ENCODE results near the gene RTN4R. TPM values are rescaled to one million over a fixed set of nuclear protein-coding genes. Genes with fewer than 3 reads are reported as not detected.
A peak's percentile ranks its signal among the peaks of the same experiment; 100 is the strongest.

The RTN4R gene
- total RNA-seq, 2 experiments from 2014 or later = 2.8 to 3.7 TPM

DNA sequence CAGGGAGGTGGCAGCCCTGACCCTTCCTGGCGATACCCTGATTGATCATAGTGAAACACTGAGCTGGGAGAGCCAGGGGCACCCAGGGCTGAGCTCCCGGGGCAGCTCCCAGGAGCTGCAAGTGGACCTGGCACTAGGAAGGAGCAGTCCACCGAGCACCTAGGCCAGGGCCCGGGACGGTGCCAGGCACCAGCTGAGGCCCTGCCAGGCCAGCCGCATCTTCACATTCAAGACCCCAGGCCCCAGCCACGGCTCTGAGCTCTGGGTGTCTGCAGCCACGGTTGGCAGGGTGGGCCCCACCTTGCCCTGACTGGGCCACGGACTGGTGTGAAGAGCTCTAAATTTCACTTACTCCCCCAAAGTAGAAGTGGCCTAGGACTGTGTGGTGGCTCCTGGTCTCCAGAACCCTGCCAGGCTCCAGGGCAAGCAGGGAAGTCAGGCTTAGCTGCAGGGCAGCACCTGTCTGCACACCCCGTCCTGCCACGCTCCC is 58.3 kb downstream of the RTN4R start:
- Mint-ChIP-seq H3K36me3 (ENCODE audit: low read depth) (peaks cover 2% of the 10 kb centered on the region), H3K4me3 (no peak overlapping the region), H3K4me1 (ENCODE audit: low read depth) (peaks cover 28% of the 10 kb centered on the region), H3K27ac (no peak overlapping the region), H3K27me3 (no peaks in the 10 kb centered on the region), H3K9me3 (no peaks in the 10 kb centered on the region)
- TF ChIP-seq, protein P1, sequence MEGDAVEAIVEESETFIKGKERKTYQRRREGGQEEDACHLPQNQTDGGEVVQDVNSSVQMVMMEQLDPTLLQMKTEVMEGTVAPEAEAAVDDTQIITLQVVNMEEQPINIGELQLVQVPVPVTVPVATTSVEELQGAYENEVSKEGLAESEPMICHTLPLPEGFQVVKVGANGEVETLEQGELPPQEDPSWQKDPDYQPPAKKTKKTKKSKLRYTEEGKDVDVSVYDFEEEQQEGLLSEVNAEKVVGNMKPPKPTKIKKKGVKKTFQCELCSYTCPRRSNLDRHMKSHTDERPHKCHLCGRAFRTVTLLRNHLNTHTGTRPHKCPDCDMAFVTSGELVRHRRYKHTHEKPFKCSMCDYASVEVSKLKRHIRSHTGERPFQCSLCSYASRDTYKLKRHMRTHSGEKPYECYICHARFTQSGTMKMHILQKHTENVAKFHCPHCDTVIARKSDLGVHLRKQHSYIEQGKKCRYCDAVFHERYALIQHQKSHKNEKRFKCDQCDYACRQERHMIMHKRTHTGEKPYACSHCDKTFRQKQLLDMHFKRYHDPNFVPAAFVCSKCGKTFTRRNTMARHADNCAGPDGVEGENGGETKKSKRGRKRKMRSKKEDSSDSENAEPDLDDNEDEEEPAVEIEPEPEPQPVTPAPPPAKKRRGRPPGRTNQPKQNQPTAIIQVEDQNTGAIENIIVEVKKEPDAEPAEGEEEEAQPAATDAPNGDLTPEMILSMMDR (IDR thresholded peaks at IDR 0.05) = no peak
- CTCF ChIA-PET = interaction anchor here (1.3 to 2.0 kb wide), 2 partner anchors 28 to 49 kb away, joined by 4 read pairs; no protein-coding TSS in a partner anchor
- intact Hi-C loops (cut with micrococcal nuclease) = no loop called here
- ATAC-seq = no peak
- DNase-seq = no peak
- POLR2A ChIA-PET = no interaction called here

DNA sequence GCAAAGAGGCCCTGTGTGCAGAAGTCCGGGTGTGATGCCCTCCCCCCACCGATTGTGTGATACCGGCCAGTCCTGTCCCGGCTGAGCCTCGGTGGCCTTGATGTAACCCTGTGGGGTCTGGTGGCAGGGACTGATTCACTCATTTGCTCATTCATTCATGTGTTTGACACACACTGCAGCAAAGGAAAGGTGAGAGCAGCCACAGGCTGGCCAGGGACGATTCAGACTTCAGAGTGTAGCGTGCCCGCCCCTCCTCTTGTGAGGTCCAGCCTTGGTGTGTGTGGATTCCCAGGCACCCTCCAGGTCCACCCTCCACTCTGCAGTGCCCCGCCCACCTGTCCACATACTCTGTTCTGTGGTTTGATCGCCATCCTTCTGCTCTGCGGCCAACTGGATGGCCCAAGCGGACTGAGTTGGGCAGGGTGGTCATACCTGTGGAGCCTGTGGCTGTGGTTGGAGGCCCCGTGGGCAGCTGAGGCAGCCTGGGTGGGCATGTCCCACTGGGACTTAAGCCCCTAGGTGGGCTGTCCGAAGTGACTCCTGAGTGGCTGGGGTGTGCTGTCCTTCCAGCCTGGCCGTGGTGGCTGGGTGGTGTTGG is 59.3 kb downstream of the RTN4R start:
- TF ChIP-seq, protein P1 (IDR thresholded peaks at IDR 0.05) = no peak
- Mint-ChIP-seq H3K36me3 (ENCODE audit: low read depth) (peaks cover 2% of the 10 kb centered on the region), H3K9me3 (no peaks in the 10 kb centered on the region), H3K4me1 (ENCODE audit: low read depth) (peaks cover 28% of the 10 kb centered on the region), H3K27ac (no peak overlapping the region), H3K27me3 (no peaks in the 10 kb centered on the region), H3K4me3 (no peak overlapping the region)
- intact Hi-C loops (cut with micrococcal nuclease) = no loop called here
- ATAC-seq (no peak), DNase-seq (no peak)
- POLR2A ChIA-PET = no interaction called here
- CTCF ChIA-PET = no interaction called here

DNA sequence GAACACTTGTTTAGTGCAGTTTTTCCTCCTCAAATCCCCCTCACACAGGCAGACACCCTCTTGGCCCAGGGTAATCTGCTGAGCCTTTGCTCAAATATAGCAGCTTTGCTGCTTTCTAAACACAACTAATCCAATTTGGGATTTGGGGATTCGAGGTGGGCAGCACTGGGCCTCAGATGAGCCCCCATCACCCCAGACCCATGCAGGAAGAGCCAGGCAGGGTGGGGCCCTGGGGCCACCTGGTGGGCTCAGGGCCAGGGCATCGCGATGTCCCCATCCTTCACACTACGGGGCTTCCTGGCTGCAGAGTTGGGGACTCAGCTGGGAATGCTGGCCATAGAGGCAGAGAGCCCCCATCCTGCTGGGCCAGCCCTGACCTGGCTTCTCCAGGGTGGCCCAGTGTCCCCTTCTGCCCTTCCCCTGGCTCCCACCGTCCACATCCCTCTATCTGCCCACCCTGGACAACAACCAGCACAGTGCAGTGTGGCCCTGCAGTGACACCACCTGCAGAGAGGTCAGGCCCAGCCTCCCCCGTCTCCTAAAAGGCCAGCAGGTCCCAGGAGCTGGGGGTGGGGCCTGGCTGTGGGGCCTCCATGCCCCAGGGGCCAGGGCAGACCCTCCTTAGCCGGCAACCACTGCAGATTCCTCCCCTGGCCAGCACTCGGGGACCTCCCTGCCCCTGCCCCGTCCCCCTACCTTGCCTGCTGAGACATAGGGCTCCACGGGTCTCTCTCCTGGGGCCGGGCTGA is 60.7 kb downstream of the RTN4R start:
- ATAC-seq (no peak), DNase-seq (no peak)
- TF ChIP-seq, protein P1 (IDR thresholded peaks at IDR 0.05) = no peak
- Mint-ChIP-seq H3K27me3 (no peaks in the 10 kb centered on the region), H3K36me3 (ENCODE audit: low read depth) (peaks cover 2% of the 10 kb centered on the region), H3K4me3 (peak overlapping the region; percentile 89), H3K9me3 (no peaks in the 10 kb centered on the region), H3K27ac (peak overlapping the region; percentile 87), H3K4me1 (ENCODE audit: low read depth) (peaks cover 23% of the 10 kb centered on the region)
- intact Hi-C loops (cut with micrococcal nuclease) = no loop called here
- POLR2A ChIA-PET = no interaction called here
- CTCF ChIA-PET = interaction anchor here (0.8 to 1.0 kb wide), 2 partner anchors 31 to 51 kb away, joined by 3 read pairs; no protein-coding TSS in a partner anchor

DNA sequence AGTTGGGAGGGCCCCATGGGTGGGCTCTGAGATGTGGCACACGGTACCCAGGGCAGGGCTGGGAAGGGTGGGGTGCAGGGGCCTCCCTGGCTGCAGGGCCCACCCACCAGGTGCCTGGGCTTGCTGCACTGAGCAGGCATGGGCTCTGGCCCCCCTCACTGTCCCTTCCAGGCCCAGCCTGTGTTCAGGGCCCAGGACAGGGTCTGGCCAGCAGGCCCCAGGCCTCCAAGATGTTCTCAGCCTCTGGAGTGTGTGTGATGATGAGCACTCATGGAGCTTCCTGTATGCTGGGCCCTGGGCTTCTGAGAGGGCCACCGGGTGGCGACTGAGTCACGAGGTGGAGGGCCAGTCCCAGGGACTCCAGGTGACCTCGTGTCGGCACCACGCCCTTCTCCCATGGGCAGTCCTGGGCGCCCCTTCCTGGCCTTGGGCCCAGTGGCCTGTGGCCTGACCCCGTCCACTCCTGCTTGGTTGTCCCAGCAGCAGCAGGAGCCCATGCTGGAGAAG is 61.4 kb downstream of the RTN4R start:
- POLR2A ChIA-PET = interaction anchor here (1.7 kb wide), 1 partner anchor 9 kb away, joined by 4 read pairs; no protein-coding TSS in a partner anchor

More for the DNA sequence above, 61.4 kb downstream of the RTN4R start:
- intact Hi-C loops (cut with micrococcal nuclease) = no loop called here
- ATAC-seq = peak; percentile 57
- CTCF ChIA-PET = interaction anchor here (0.8 to 1.0 kb wide), 2 partner anchors 32 to 52 kb away, joined by 3 read pairs; no protein-coding TSS in a partner anchor
- TF ChIP-seq, protein P1 (IDR thresholded peaks at IDR 0.05) = no peak
- Mint-ChIP-seq H3K27me3 (no peaks in the 10 kb centered on the region), H3K27ac (peak overlapping the region; percentile 87), H3K4me3 (peak overlapping the region; percentile 89), H3K4me1 (ENCODE audit: low read depth) (peaks cover 22% of the 10 kb centered on the region), H3K36me3 (ENCODE audit: low read depth) (peaks cover 2% of the 10 kb centered on the region), H3K9me3 (no peaks in the 10 kb centered on the region)
- DNase-seq = peak; percentile 43
